GM19455 (cell line): Measurements from ENCODE around the gene CISD1.
A peak's percentile ranks its signal among the peaks of the same experiment; 100 is the strongest.
"Not testable (repeated sequence)": the region's sequence is repeated elsewhere in the genome, so short reads cannot be mapped to it uniquely, and the experiment has no call there.

Experiments
- ATAC-seq: cut with Tn5 transposase; IDR thresholded peaks from one replicate; pipeline ENCODE4 v1.9.1; 2021; ENCODE audit not compliant: unreplicated experiment

The CISD1 gene

DNA sequence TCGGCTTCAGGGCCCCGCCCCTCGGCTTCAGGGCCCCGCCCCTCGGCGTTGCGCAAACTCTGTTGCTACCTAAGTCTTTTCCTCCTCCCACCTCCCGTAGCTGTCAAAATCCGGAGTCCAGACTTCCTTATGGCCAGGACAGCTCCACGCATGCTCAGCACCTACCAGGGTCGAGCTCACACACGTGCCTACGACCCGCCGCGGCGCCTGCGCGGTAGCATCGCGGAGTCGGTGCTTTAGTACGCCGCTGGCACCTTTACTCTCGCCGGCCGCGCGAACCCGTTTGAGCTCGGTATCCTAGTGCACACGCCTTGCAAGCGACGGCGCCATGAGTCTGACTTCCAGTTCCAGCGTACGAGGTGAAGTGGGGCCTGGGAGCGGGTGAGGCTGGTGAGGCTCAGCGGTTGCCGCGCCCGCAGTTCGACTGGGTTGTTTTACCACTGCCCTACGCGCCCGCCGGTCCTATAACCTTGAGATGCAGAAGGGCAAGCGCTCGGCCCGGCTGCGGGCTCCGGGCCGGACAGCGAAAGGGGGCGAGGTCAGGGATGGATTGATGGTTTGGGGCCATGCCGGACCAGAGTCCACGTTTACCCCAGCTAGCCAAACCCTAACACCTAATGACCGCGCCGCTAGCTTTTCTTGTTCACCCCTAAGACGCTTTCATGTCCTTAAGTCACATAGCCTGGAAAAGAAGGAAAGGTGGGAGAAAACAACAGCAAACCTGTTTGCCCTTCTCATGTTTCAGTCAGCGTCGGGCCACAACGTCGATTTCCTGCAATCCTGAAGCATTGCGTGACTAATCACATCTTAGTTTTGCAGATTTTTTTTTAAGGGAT, at the start of gene CISD1:
TSS of gene CISD1 (plus strand) at position 217 of the 836 bp plus-strand sequence. CDS start at position 329, 112 bp downstream.
- peak; percentile 58 for ATAC-seq

GRCh38 chr10:58219875-58220274, 49.1 kb upstream of the CISD1 start:
- ATAC-seq, result no peak

- no peak for ATAC-seq
Observed at GRCh38 chr10:58220769-58221451, 48.1 kb upstream of the CISD1 start.

GRCh38 chr10:58225654-58226053, 43.3 kb upstream of the CISD1 start:
- no peak for ATAC-seq

DNA sequence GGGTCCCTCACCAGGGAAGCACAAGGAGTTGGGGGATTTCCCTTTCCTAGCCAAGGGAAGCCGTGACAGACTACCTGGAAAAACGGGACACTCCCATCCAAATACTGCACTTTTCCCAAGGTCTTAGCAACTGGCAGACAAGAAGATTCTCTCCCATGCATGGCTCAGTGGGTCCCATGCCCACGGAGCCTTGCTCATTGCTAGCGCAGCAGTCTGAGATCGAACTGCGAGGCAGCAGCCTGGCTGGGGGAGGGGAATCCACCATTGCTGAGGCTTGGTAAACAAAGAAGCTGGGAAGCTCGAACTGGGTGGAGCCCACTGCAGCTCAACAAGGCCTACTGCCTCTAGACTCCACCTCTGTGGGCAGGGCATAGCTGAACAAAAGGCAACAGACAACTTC, 39.1 kb upstream of the CISD1 start:
- ATAC-seq, result not testable (repeated sequence)

- ATAC-seq, result no peak
Observed at GRCh38 chr10:58237014-58237834, 31.7 kb upstream of the CISD1 start.

DNA sequence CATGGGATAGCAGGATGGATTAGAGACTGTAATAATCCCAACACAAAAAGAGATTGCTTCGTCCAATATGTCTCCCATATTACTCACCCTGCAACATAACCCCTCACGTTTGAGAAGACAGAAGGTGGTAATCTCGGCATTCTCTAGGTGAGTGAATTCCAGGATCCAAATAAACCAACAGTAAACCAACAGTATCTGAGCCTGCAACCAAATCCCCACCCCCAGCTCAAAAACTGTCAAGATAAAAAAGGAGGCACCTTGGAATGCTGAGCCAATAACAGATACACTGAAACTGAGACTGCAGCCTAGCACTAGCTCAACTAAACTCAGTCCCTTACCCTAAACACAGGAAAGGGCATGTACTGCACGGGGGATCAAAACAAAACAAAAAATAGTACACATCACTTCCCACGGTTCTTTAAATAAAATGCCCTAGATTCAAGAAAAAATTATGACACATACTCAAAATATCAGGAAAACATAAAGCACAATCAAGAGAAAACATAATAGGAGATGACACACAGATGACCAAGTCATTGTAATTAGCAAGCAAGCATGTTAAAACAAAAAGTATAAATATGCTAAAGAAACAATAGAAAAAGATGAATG, 29.3 kb upstream of the CISD1 start:
- ATAC-seq, result no peak

GRCh38 chr10:58240531-58240930, 28.4 kb upstream of the CISD1 start:
- ATAC-seq, result no peak

DNA sequence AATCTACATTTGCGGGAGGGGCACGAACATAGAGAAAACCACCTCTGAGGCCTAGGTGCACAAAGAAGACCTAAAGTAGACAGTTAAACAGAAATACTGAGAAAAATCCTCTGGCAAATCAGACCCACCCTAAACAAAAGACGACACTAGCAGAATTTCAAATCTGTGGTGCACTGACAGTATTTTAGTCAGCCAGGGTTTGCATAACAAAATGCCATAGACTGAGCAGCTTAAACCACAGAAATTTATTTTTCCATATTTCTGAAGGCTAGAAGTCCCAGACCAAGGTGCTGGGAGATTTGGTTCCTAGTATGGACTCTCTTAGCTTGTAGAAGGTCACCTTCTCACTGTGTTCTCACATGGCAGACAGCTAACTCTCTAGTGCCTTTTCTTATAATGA, 27.6 kb upstream of the CISD1 start:
- ATAC-seq, result no peak

GRCh38 chr10:58243269-58243668, 25.7 kb upstream of the CISD1 start:
- no peak for ATAC-seq

- not testable (repeated sequence) for ATAC-seq
Observed at GRCh38 chr10:58243801-58244200, 25.2 kb upstream of the CISD1 start.

DNA sequence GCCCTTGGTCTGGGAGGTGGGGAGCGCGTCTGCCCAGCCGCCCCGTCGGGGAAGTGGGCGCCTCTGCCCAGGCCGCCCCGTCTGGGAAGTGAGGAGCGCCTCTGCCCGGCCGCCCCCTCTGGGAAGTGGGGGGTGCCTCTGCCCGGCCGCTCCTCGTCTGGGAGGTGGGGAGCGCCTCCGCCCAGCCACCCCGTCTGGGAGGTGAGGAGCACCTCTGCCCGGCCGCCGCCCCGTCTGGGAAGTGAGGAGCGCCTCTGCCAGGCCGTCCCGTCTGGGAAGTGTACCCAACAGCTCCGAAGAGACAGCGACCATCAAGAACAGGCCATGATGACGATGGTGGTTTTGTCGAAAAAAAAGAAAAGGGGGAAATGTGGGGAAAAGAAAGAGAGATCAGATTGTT, 24.7 kb upstream of the CISD1 start:
- not testable (repeated sequence) for ATAC-seq

DNA sequence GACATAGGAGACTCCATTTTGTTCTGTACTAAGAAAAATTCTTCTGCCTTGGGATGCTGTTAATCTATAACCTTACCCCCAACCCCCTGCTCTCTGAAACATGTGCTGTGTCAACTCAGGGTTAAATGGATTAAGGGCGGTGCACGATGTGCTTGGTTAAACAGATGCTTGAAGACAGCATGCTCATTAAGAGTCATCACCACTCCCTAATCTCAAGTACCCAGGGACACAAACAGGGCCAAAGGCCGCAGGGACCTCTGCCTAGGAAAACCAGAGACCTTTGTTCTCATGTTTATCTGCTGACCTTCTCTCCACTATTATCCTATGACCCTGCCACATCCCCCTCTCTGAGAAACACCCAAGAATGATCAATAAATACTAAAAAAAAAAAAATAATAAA, 24.3 kb upstream of the CISD1 start:
- ATAC-seq, result not testable (repeated sequence)

- ATAC-seq, result no peak
Observed at GRCh38 chr10:58253184-58253583, 15.8 kb upstream of the CISD1 start.

- ATAC-seq, result no peak
Observed at GRCh38 chr10:58254644-58255043, 14.3 kb upstream of the CISD1 start.

GRCh38 chr10:58256013-58256780, 12.8 kb upstream of the CISD1 start:
- ATAC-seq, result not testable (repeated sequence)

DNA sequence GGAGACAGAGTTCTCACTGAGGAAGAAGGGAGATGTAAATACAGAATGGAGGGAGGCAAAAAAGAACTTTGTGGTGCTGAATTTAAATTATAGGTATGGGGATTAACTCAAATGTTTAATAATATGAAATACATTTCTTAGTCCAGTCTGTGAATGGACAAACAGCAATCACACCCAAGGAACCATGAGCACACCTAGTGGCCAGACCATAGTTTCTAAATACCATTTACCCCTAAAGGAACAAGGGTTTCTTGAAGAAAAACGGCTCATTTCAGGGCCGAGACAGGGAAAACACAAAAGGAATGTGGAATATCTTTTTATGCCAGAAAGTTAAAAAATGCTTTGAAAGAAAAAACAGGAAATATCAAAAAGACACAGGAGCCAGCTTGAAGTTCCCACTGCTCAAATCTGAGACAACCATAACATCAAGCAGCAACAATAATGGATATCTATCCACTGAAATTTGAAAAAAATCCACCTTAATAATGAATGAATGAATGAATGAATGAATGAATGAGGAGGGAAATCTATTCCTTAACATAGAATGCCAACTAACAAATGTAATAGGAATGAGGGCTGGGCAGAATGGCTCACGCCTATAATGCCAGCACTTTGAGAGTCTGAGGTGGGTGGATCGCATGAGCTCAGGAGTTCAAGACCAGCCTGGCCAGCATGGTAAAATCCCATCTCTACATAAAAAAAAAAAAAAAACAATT, 9.8 kb upstream of the CISD1 start:
- no peak for ATAC-seq

- ATAC-seq, result no peak
Observed at GRCh38 chr10:58260334-58260733, 8.6 kb upstream of the CISD1 start.

DNA sequence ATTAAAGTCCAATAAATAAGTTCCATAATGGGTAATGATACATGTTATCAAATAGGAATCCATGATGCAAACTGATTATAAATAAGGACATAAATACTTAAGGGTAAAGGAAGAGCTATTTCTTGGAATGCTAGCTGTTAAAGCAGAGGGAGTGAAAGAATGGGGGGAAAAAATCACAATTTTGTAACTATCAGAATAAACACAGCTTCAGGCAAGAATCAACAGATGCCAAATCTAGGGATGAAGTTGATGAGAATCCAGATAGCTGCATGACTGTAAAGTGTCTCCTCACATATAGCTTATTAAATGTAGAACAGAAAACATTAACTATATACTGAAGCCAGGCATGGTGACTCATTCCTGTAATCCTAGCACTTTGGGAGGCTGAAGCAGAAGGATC, 6.2 kb upstream of the CISD1 start:
- ATAC-seq, result no peak

DNA sequence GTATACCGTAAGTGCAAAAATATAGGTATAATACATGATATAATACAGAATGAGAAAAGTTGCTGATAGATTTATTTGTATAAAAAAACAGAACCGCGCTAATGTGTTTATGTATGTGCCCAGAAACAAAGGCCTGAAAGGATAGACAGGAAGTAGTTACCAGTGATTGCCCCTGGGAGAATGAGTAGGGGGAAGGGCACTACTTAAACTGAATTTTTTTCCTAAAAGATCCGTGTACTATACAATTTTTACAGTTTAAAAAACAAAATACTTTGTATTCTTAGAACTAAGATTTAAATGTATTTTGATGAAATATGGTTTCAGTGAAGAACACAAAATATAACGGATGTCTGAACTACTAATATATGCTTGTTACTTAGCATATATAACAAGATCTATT, 4.2 kb upstream of the CISD1 start:
- no peak for ATAC-seq
